HEK293T (cell line): ENCODE measurements around the gene B4GALT5.
A peak's percentile ranks its signal among the peaks of the same experiment; 100 is the strongest.
"Not testable (repeated sequence)": the region's sequence is repeated elsewhere in the genome, so short reads cannot be mapped to it uniquely, and the experiment has no call there.

Experiments
- CTCF ChIA-PET: fragments of 350-600 bp; formaldehyde crosslinking; extraction: SDS; loops from one replicate; lab custom pipeline; 2021; ENCODE audit warnings: antibody characterized with exemption, inconsistent platforms; lab: Yijun Ruan, JAX
- POLR2A ChIA-PET: fragments of 350-600 bp; formaldehyde crosslinking; extraction: SDS; loops from one replicate; lab custom pipeline; 2020; ENCODE audit warnings: antibody characterized with exemption, inconsistent platforms; lab: Yijun Ruan, JAX
- DNase-seq: peaks from one replicate; pipeline ENCODE4 v3.0.0; 2012; ENCODE audit warnings: mixed read lengths; ENCODE audit errors: extremely low spot score
- ARNT ChIP-seq: fragments of 450-650 bp; IDR thresholded peaks from 2 replicates; pipeline ENCODE4 v1.6.1; 2017; ENCODE audit warnings: mild to moderate bottlenecking
- BHLHE40 ChIP-seq: fragments of 450-650 bp; IDR thresholded peaks from 2 replicates; pipeline ENCODE4 v1.6.1; 2016; ENCODE audit warnings: mild to moderate bottlenecking, moderate library complexity, borderline replicate concordance
- CTBP1 ChIP-seq: fragments of 450-650 bp; IDR thresholded peaks from 2 replicates; pipeline ENCODE4 v1.6.1; 2016; ENCODE audit warnings: borderline replicate concordance
- ELF4 ChIP-seq: fragments of 450-650 bp; IDR thresholded peaks from 2 replicates; pipeline ENCODE4 v1.6.1; 2017; ENCODE audit warnings: antibody characterized with exemption
- FOXA1 ChIP-seq: fragments of 450-650 bp; IDR thresholded peaks from 2 replicates; pipeline ENCODE4 v1.6.1; 2016; ENCODE audit warnings: mild to moderate bottlenecking
- FOXK2 ChIP-seq: fragments of 450-650 bp; IDR thresholded peaks from 2 replicates; pipeline ENCODE4 v1.6.1; 2016; ENCODE audit warnings: mild to moderate bottlenecking
- FOXM1 ChIP-seq: fragments of 450-650 bp; IDR thresholded peaks from 2 replicates; pipeline ENCODE4 v1.6.1; 2017; ENCODE audit warnings: mild to moderate bottlenecking, borderline replicate concordance
- HDGF ChIP-seq: fragments of 450-650 bp; IDR thresholded peaks from 2 replicates; pipeline ENCODE4 v1.6.1; 2017; ENCODE audit warnings: antibody characterized with exemption, borderline replicate concordance
- L3MBTL2 ChIP-seq: fragments of 450-650 bp; conservative IDR thresholded peaks from 2 replicates; pipeline ENCODE4 v1.6.1; 2016; ENCODE audit warnings: mild to moderate bottlenecking
- LEF1 ChIP-seq: fragments of 450-650 bp; IDR thresholded peaks from 2 replicates; pipeline ENCODE4 v1.6.1; 2017; ENCODE audit warnings: mild to moderate bottlenecking, borderline replicate concordance
- NFRKB ChIP-seq: fragments of 450-650 bp; IDR thresholded peaks from 2 replicates; pipeline ENCODE4 v1.6.1; 2016; ENCODE audit warnings: mild to moderate bottlenecking, moderate library complexity
- SP1 ChIP-seq: fragments of 450-650 bp; IDR thresholded peaks from 2 replicates; pipeline ENCODE4 v1.6.1; 2017
- SUZ12 ChIP-seq: fragments of 450-650 bp; IDR thresholded peaks from 2 replicates; pipeline ENCODE4 v1.6.1; 2016; ENCODE audit warnings: mild to moderate bottlenecking
- TARDBP ChIP-seq: fragments of 450-650 bp; IDR thresholded peaks from 2 replicates; pipeline ENCODE4 v1.6.1; 2016
- ZNF384 ChIP-seq: fragments of 450-650 bp; IDR thresholded peaks from 2 replicates; pipeline ENCODE4 v1.6.1; 2016
- TF ChIP-seq, protein P1 (sequence below): fragments of 450-650 bp; IDR thresholded peaks from 2 replicates; pipeline ENCODE4 v1.6.1; 2016

Gene B4GALT5

DNA sequence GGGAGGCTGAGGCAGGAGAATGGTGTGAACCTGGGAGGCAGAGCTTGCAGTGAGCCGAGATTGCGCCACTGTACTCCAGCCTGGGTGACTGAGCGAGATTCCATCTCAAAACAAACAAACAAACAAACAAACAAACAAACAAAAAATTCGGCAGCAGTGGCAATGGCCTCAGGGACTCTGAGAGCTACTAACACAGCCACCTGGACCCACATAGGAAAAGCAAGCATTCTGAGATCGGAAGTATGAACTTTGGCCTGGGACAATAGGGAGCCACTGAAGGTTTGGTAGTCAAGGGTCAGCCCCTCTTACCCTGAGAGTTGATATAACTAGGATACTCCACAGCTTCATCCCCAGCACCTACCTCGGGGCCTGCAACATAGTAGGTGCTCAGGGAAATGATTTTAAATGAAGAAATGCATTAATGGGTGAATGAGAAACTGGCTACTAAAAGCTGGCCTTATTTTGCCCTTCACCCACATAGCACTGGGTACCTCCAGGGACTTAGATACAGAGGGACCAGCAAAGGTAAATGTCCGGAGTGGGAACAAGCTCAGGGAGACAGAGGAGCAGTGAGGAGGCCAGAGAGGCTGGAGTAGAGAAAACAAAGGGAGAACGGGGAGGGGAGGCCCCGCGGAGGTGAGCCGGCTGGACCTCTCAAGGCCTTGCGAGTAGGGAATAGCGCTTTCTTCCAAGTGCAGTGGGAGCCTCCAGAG lies 99.2 kb downstream of the B4GALT5 start:
- no peak for DNase-seq
- no peak for TF ChIP-seq NFRKB
- no peak for TF ChIP-seq FOXK2
- TF ChIP-seq FOXA1, result no peak
- no peak for TF ChIP-seq ZNF384
- TF ChIP-seq, protein P1, sequence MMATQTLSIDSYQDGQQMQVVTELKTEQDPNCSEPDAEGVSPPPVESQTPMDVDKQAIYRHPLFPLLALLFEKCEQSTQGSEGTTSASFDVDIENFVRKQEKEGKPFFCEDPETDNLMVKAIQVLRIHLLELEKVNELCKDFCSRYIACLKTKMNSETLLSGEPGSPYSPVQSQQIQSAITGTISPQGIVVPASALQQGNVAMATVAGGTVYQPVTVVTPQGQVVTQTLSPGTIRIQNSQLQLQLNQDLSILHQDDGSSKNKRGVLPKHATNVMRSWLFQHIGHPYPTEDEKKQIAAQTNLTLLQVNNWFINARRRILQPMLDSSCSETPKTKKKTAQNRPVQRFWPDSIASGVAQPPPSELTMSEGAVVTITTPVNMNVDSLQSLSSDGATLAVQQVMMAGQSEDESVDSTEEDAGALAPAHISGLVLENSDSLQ, result no peak
- TF ChIP-seq TARDBP, result no peak
- no peak for TF ChIP-seq HDGF
- TF ChIP-seq LEF1, result no peak
- no peak for TF ChIP-seq CTBP1
- ChIA-PET CTCF (no interaction called here), POLR2A (no interaction called here)

DNA sequence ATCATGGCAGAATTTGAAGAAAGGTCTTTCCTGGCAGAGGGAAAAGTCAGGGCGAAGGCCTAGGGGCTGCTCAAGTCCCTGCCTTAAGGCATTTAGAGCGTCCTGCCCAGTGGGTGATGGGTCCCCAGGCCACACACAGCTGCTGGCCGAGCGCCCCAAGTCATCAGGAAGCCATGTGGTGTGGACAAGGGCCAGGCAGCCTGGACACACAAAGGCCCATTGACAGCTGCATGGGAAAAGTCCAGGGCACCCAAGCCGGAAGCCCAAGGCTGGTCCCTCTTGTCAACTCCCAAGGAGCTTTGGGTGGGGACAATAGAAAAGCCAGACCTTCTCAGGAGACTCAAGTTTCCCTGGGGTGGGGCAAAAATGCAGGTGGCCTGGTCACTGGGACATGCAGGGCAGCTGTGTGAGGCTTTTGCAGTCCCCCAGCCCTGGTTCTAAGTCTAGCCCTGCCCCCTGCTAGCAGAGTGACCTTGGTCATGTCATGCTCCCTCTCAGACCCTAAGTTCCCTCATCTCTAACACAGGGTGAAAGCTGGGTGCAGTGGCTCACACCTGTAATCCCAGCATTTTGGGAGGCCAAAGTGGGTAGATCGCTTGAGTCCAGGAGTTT lies 101.4 kb downstream of the B4GALT5 start:
- CTCF ChIA-PET, result interaction anchor here (0.6 to 0.7 kb wide), 4 partner anchors 230 to 304 kb away, joined by 3 to 4 read pairs (median 3); no protein-coding TSS in a partner anchor
- POLR2A ChIA-PET, result no interaction called here
- DNase-seq, result no peak
- TF ChIP-seq FOXA1 (no peak), BHLHE40 (no peak), FOXK2 (no peak), CTBP1 (no peak), ELF4 (no peak), SP1 (no peak), NFRKB (no peak)
- TF ChIP-seq, protein P1, result no peak

DNA sequence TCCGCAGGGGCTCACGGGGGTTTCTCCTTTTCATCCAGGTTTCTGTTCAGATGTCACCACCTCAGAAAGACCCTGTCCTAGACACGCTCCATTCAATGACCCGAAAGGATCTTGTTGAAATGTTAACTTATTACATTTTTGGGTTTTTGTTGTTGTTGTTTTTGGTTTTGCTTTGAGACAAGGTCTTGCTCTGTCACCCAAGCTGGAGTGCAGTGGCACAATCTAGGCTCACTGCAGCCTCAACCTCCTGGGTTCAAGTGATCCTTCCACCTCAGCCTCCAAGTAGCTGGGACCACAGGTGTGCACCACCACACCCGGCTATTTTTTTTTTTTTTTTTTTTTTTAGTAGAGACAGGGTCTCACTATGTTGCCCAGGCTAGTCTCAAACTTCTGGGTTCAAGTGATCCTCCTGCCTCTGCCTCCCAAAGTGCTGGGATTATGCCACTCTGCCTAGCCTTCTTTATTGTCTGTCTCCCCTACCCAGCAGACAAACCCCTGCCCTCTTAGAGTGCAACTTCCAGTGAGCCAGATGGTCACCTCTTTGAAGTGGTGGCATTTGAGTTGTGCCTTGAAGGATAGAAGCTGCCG lies 102.0 kb downstream of the B4GALT5 start:
- POLR2A ChIA-PET, DNase-seq: not testable (repeated sequence)
- CTCF ChIA-PET, result interaction anchor here (0.6 to 0.7 kb wide), 4 partner anchors 231 to 304 kb away, joined by 3 to 4 read pairs (median 3); no protein-coding TSS in a partner anchor

DNA sequence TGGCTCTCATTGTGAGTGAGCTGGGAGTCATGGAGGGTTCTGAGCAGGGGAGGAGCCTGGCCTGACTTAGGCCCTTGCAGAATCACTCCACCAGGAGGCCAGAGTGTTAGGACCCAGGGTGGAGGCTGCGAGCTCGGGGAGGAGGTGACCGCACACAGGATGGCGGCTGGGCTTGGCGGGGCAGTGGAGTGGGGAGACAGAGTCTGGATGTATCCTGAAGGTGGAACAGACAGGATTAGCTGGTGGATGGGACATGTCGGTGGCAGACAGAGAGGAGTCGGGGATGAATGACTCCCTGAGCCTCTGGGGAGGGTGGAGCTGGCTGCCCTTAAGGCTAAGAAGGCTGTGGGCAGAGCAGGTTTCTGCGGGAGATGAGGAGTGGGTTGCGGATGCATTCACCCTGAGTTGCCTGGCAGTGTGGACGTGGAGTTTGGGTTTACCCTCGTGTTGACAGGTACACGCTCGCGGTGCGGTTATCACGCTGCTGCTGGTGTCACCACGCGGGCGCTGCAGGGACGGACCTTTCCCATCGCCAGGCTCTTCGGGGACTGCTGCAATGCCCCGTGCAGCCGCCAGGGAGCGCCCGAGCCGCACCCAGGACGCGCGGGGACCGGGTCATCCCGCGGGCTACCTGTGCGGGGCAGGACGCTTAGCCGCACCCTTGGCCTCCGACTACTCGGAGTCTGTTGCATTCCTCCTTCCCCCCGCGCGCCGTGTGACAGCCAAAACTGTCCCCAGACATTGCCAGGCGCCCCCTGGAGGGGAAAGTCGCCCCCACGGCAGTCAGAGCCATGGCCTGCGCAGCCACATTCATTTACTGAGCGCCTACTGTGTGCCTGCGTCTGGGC lies 102.8 kb downstream of the B4GALT5 start:
- POLR2A ChIA-PET, result no interaction called here
- CTCF ChIA-PET, result interaction anchor here (0.6 to 1.9 kb wide), 13 partner anchors 32 to 281 kb away, joined by 3 to 8 read pairs (median 4); no protein-coding TSS in a partner anchor

DNA sequence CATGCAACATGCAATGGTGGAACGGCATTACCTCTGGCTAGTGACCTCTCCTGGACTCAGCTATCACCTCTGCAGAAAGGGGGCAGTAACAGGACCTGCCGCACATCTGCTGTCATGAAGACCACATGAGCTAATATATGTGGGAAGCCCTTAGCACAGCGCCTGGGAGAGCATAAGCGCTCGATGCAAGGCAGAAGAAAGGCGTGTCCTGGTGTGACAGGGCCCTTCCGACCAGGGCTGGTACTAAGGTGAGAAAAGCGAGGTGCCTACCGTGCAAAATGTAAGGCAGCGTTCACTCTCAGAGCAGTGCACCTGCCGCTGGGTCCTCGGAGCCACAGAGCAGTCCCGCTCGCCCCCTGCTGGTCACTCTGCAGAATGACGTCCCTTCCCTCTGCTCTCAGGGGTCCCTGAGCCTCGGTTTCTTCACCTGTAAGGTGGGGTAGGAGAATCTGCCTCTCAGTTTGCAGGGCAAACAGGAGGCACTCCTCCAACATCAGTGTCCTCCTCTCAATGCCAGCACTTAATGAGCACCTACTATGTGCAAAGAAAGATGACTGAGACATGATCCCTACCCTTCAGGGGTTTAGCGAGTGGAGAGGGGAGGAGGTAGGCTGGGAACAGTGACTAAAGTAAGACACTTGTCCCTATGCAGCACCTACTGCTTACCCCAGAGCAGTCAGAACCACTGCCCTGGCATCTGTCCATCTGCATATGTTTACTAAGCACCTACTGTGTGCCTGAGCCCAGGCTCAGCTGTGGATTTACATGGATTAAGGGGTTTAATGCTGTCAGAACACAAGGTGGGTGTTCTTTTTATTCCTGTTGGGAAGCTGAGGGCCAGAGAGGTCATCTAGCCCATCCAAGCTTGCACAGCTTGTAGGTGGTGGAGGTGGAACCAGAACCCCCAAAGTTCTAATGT lies 104.7 kb downstream of the B4GALT5 start:
- ChIA-PET CTCF (interaction anchor here (0.5 to 1.9 kb wide), 17 partner anchors 15 to 279 kb away, joined by 3 to 21 read pairs (median 4); no protein-coding TSS in a partner anchor), POLR2A (interaction anchor here (0.7 kb wide), 1 partner anchor 67 kb away, joined by 4 read pairs; no protein-coding TSS in a partner anchor)
- peak; percentile 78 for DNase-seq
- TF ChIP-seq ARNT (no peak), TARDBP (no peak), FOXA1 (no peak), BHLHE40 (no peak), SUZ12 (no peak), NFRKB (no peak), CTBP1 (no peak), FOXK2 (no peak)

More for the DNA sequence above, 102.8 kb downstream of the B4GALT5 start:
- TF ChIP-seq L3MBTL2, result peak; percentile 56; the same call in 1 of the 2 replicates
- no peak for TF ChIP-seq FOXM1
- no peak for TF ChIP-seq SUZ12
- TF ChIP-seq BHLHE40, result no peak
- peak; percentile 41; the same call in 1 of the 2 replicates for TF ChIP-seq CTBP1
- TF ChIP-seq TARDBP, result no peak
- TF ChIP-seq ELF4, result no peak
- no peak for TF ChIP-seq ARNT
- peak; percentile 88 for DNase-seq

DNA sequence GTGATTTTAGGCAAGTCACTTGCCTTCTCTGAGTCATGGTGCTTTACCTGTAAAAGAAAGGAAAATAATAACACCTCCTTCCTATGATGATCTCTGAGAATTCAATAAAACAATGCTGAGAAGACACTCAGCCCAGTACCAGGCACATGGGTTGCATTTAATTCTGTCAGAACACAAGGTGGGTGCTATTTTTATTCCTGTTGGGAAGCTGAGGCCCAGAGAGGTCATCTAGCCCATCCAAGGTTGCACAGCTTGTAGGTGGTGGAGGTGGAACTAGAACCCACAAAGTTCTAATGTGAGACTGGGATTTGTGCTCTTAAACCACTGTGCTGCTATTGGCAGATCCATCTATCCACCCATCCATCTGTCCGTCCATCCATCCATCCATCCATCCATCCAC lies 106.1 kb downstream of the B4GALT5 start:
- CTCF ChIA-PET, result interaction anchor here (1.1 to 1.7 kb wide), 4 partner anchors 13 to 238 kb away, joined by 4 to 21 read pairs (median 8); no protein-coding TSS in a partner anchor
- DNase-seq, result no peak
- POLR2A ChIA-PET, result no interaction called here
- TF ChIP-seq SUZ12 (no peak), ZNF384 (no peak), BHLHE40 (no peak), ARNT (no peak), FOXM1 (no peak), HDGF (no peak), FOXA1 (no peak), ELF4 (no peak), FOXK2 (no peak), SP1 (no peak), CTBP1 (no peak), NFRKB (no peak), TARDBP (no peak), L3MBTL2 (no peak)
- TF ChIP-seq, protein P1, result no peak
